ENCODE data around the gene DHRS7C.
"Not testable (repeated sequence)": the region's sequence is repeated elsewhere in the genome, so short reads cannot be mapped to it uniquely, and the experiment has no call there.

The DHRS7C gene

GRCh38 chr17:9809409-9809808, 18.0 kb upstream of the DHRS7C start:
- no peak for DNase-seq

- no peak for DNase-seq
Measured at GRCh38 chr17:9806699-9807098, 15.3 kb upstream of the DHRS7C start.

- DNase-seq = no peak
Measured at GRCh38 chr17:9805769-9806168, 14.4 kb upstream of the DHRS7C start.

- no peak for DNase-seq
Measured at GRCh38 chr17:9802697-9803096, 11.3 kb upstream of the DHRS7C start.

- DNase-seq = no peak
Measured at GRCh38 chr17:9802294-9802693, 10.9 kb upstream of the DHRS7C start.

- no peak for DNase-seq
Measured at GRCh38 chr17:9801505-9801904, 10.1 kb upstream of the DHRS7C start.

- no peak for DNase-seq
Measured at GRCh38 chr17:9798724-9799123, 7.3 kb upstream of the DHRS7C start.

- DNase-seq = no peak
Measured at GRCh38 chr17:9798008-9798407, 6.6 kb upstream of the DHRS7C start.

GRCh38 chr17:9792181-9792840, 919 bp upstream of the DHRS7C start:
- no peak for DNase-seq

- no peak for DNase-seq
Measured at GRCh38 chr17:9790316-9790715, 1.1 kb downstream of the DHRS7C start.

GRCh38 chr17:9788601-9789000, 2.8 kb downstream of the DHRS7C start:
- no peak for DNase-seq

GRCh38 chr17:9784544-9784943, 6.8 kb downstream of the DHRS7C start:
- no peak for DNase-seq

GRCh38 chr17:9783465-9783864, 7.9 kb downstream of the DHRS7C start:
- DNase-seq = not testable (repeated sequence)

GRCh38 chr17:9783050-9783449, 8.3 kb downstream of the DHRS7C start:
- DNase-seq = no peak

- no peak for DNase-seq
Measured at GRCh38 chr17:9780552-9780951, 10.8 kb downstream of the DHRS7C start.

- DNase-seq = no peak
Measured at GRCh38 chr17:9776911-9777310, 14.5 kb downstream of the DHRS7C start.

GRCh38 chr17:9772658-9773057, 18.7 kb downstream of the DHRS7C start:
- no peak for DNase-seq

GRCh38 chr17:9771465-9771864, 19.9 kb downstream of the DHRS7C start:
- no peak for DNase-seq

- DNase-seq = no peak
Measured at GRCh38 chr17:9769036-9769695, 22.2 kb downstream of the DHRS7C start.

- peak; percentile 55 for DNase-seq
Measured at GRCh38 chr17:9768381-9768934, 22.9 kb downstream of the DHRS7C start.

- DNase-seq = no peak
Measured at GRCh38 chr17:9767432-9767991, 23.9 kb downstream of the DHRS7C start.

- DNase-seq = no peak
Measured at GRCh38 chr17:9766970-9767369, 24.4 kb downstream of the DHRS7C start.

GRCh38 chr17:9765322-9765721, 26.1 kb downstream of the DHRS7C start:
- DNase-seq = no peak

- DNase-seq = no peak
Measured at GRCh38 chr17:9763643-9764042, 27.7 kb downstream of the DHRS7C start.

All from hematopoietic multipotent progenitor cell treated with erythropoietin and hydrocortisone succinate and interleukin-3 and kit ligand, for 8 days (in vitro differentiated cells).